GM19193 (cell line): ENCODE data around the gene CBFA2T3.

Experiments used
- POLR2A ChIP-seq: IDR thresholded peaks from 4 replicates; pipeline ENCODE4 v1.6.1; 2011; ENCODE audit not compliant: insufficient read depth, insufficient read length; ENCODE audit errors: extremely low read depth

The CBFA2T3 gene

DNA sequence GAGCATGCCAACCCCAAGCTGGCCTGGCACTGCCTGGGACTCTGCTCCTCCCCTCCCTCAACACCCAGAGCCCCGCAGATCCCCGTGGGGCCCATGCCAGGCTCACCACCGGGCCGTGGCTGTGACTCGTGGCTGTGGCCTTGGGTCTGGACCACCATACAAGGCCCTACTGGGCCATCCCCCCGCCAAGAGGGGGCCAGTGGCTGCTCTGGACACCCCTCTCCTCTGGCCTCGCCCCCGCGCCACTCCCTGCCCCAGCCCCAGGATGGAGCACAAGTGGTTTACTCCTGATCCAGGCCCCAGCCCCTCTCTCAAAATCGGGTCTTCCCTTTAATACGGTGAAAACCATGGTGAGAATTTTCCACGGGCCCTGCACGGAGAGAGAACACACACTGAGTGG lies 113.6 kb downstream of the CBFA2T3 start:
- TF ChIP-seq POLR2A: no peak

DNA sequence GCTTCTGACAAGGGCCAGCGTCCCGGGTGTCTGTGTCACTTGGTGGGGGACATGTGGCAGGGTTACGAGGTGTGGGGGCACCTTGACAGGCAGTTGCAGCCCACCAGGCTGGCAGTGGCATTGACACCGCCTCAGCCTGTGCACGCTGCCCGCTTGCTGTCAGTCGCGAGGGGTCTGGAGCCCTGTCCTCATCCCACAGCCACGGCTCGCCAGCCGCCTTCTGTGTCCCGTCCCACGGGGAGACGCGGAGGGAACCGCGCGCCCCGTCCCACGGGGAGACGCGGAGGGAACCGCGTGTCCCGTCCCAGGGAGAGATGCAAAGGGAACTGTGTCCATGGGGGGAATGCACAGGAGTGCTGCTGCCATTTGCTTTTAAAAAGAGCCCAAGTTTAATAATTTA lies 114.0 kb downstream of the CBFA2T3 start:
- TF ChIP-seq POLR2A: no peak

DNA sequence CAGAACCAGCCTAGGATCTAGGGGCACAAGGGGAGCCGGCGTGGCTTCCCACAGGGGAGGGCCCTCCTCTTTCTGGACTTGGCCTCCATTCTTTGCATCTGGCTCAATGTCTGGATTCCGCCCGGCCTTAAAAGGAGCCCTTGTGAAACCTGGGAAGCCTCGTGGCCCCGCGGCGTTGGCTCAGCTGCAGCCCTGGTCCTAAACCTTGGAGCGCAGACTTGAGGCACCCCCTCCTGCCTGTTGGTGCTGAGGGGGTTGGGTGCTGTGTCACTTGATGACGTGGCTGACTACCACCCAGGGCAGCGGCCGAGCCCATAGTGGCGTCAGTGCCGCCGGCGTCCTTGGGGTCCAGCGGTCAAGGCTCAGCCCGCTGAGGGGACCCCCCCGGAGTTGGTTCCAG lies 115.6 kb downstream of the CBFA2T3 start:
- TF ChIP-seq POLR2A: no peak

DNA sequence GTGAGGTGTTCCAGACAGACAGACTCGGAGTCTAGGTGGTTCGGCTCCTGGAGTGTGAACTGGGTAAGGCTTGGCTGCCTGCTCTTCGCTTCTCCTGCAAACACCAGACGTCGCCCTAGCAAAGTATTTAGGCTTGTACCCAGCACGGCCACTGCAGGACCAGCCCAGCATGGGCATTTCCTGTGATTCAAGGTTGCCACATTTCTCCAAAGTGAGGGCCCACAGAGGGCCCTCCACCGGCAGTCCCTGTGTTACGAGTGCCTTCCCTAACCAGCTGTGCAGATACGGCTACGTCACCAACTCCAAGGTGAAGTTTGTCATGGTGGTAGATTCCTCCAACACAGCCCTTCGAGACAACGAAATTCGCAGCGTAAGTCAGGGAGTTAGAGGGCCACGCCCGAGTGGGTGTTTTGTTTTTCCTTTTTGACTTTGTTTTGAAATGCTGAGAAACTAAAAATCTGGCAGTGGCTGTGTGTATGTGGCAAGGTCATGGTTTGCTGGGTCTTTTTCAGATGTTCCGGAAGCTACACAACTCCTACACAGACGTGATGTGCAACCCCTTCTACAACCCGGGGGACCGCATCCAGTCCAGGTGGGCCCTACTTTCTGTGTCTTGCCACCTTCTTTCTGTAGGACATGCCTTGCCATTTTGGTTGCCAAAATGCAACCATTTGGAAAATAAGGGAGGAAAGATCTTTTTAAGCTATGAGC lies 117.5 kb downstream of the CBFA2T3 start:
- TF ChIP-seq POLR2A: no peak

DNA sequence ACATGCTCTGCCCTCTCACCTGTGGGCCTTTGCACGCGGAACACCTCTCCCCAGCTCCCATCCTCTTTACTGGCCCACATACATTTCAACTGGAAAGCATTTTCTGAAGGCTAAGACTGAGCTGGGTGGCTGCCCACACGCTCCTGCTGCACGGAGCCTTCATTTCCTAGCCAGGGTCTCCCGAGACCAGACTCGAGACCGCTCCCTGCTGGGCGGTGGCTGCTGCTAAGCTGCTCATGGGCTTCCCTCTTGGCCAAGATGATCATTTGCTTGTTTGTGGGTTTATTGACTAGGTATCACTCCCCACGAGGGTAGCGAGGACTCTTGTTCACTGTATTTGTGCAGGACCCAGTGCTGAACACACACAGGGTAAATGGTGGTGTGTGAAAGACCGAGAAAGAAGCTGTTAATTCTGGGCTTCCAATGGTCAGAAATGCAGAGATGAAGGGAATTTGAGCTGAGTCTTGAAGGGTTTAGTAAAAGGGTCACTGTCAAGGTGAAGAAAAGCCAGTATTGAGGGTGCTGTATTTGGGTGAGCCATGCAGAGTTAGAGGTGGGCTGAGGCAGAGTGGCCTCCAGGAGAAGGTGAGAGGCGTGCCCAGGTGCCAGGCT lies 119.2 kb downstream of the CBFA2T3 start:
- no peak for TF ChIP-seq POLR2A

DNA sequence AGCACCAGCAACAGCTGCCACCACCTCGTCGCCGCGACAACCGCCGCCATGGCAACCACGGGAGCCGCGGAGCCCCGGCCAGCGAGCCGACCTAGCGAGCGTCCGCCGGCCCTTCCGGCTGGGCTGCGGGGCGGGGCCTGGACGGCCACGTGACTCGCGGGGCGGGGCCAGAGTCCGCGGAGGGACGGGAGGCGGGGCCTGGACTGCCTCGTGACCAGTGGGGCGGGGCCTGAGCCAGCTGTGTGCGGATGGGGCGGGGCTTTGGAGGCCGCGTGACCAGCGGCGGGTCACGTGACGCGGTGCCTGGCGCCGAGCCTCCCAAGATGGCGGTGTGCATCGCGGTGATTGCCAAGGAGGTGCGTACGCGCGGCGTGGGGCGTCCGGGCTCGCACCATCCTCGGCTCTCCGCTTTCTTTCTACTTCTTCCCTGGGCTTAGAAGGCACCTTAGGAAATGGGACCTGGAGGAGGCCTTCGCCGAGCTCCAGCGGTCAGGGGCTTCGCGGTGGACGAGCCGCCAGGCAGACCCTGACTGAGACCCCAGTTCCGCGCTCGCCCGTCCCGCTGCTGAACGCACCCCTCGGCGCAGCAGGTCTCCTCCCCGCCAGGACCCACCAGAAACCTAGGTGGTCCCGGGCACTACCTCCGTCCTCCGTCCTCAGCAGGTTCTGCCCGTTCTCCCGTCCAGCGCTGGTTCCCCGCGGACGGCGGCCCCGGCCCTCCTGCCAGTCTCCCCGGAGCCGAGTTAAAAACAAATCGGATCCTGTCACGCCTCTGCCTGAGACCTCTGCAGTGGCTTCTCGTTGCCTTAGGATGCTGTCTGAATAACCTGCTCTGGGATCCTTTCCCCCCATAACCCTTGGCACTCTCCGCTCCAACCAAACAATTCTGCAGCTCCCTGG lies 119.9 kb downstream of the CBFA2T3 start, which contains the start of the genes GALNS and TRAPPC2L:
Gene GALNS, minus strand, starts transcription at position 120 of the 900 bp plus-strand sequence. Its CDS starts 70 bp downstream, at position 50.
Gene TRAPPC2L, plus strand, starts transcription at position 300 of the 900 bp plus-strand sequence. Its CDS starts 24 bp downstream, at position 324.
- TF ChIP-seq POLR2A: peak; percentile 85

DNA sequence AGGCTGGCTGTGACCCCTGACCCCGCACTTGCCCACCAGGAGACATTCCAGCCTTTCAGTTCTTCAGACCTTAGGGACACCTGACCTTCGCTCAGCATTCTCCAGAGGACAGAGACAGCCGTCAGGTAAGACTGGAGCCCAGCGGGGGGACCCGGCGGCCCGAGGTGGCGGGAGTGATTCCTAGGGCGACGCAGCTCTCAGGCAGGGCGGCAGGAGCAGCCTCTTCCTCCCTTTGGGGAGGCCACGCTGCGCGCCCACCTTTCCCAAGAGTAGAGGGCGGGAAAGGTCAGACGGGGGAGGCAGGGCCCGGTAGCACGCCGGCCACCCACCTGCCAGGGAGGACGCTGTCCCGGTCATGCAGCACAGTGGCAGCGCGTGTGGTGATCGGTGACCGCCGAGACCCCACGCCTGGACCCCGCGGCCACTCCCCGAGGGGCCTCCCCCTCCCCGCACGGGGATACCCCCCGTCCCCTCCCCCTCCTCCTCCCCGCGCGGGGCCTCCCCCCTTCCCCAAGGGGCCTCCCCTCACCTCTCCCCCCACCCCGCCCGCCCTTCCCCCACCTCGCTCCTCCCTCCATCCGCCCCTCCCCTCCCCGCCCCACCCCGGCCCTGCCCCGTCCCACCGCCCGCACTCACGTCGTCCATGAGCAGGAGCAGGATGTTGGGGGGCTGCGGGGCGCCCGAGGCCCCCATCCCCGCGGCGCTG lies 120.7 kb downstream of the CBFA2T3 start:
- TF ChIP-seq POLR2A: no peak

DNA sequence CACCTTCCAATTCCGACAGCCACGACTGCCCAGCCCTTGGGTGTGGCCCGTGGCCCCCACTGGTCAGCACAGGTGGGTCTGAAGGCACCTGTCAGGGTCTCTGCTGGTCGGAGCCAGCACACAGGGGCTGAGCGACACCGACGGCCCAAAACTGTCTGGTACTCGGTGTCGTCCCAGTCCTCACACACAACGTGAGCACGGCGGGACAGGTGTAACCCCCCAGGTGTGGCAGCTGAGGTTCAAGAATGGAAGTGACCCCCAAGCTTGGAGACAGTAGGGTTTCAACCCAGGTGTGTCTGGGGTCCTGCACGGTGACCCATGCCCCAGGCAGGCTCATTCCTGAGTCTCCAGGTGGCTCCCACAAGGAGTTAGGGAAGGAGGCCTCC lies 121.3 kb downstream of the CBFA2T3 start:
- no peak for TF ChIP-seq POLR2A

DNA sequence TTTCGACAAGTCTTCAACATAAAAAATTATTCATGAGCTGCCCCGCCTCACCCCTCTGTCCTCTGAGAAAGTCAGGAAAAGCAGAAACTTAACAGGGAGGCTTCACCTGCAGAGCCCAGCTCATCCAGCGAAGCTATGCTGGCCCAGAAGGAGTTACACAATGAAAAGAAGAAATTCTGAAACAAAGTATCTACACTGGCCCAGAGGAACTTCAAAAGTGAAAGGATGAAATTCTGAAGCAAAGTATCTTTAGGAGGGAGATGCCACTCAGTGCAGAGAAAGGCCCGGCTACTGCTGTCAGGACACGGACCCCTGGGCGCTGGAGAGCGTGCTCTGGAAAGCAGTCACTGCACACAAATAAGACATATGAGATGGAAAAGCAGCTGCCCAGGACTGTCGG lies 121.8 kb downstream of the CBFA2T3 start:
- TF ChIP-seq POLR2A: no peak

DNA sequence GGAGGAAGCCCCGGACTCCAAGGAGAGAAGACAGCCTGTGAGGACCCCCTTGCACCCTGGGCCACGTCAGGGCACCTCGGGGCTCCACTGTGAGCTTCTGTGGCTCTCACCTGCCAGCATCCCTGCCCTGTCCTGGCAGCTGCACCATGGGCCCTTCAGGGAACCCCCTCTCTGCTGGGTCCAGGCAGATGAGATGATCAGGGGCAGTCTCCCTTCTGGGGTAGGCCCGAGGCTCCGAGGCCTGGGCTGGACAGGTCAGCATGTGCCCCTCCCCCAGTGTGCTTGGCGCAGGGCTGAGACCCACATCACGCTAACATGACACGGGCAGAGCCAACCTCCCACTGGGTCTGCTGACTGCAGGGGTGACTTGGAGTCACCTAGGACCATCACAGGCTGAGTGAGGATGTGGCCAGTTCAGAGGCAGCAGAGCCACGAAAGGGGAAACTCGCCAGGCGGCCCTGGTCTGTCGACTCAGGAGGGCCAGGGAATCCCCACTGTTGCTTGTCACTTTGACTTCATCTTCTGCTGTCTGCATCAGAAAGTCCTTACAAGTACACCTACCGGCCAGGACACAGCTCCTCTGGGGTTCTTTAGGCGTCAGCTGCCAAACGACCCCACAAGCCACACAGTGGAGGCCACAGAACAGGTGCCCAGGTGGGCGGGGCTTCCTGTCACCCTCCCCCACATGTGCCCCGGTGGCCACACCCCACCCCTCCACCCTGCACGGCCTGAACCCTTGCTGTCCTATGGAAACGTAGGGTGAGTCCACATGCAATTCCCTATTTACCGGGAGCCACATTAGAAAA lies 122.5 kb downstream of the CBFA2T3 start:
- TF ChIP-seq POLR2A: no peak

DNA sequence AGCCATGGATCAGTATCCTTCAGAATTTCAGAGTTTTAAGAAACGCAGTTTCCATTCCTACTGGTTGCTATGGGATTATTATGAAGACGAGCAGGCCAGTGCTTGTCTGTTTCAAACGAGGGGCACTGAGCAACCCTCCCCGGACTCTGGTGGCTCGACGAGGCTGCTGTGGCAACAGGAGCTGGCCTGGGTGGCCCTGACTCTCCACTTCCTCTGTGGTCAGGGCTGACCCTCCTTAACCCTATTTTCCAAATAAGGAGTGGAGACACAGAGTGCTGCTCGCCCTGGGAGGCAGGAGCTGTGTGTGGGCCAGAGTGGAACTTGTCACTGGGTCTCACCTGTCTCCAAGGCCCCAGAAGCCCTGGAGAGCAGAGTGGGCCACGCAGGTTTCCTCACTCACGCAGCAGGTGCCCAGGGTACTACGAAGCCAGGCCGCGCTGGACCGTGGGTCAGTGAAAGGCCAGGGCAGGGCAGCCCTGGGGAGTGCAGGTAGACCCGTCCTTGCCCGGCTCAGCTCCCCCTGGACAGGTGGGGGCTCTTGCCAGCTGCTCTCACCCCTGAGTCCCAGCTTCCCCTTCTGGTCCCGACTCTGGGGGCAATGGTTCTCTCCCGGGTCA lies 123.6 kb downstream of the CBFA2T3 start:
- no peak for TF ChIP-seq POLR2A

DNA sequence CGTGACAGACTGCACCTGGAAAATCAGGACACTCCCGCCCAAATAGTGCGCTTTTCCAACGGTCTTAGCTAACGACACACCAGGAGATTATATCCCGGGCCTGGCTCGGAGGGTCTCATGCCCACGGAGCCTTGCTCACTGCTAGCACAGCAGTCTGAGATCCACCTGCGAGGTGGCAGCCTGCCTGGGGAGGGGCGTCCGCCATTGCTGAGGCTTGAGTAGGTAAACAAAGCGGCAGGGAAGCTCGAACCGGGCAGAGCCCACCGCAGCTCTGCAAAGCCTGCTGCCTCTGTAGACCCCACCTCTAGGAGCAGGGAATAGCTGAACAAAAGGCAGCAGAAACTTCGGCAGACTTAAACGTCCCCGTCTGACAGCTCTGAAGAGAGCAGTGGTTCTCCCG lies 125.4 kb downstream of the CBFA2T3 start:
- no peak for TF ChIP-seq POLR2A

DNA sequence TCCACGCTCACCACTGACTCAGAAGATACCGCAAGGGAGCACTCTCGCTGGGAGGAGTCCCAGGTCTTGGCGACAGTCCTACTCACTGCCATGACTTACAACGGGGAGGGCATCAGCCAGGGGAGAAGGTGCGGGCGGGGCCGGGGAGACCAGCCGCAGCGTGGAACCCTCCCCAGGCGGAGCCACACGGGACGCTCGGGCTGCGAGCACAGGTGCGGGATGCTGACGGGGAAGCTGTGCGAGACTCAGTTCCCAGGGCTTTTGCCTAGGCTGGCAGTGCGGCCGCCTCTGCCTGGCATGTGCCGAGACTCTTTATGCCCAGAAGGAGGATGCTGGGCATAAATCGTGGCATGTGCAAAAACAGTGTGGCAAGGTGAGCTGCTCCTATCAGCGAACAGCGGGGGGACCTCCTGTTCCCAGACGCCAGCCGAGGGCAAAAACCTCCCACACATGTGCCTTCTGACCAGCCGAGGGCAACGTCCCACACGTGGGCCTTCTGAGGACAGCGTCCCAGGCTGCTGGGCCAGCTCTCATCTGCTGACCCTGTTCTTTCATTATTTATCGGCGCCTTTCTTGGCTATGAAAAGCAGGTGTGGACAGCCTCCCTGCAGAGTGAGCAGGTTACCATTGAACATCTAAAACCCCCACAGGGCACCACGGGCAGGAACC lies 126.3 kb downstream of the CBFA2T3 start:
- no peak for TF ChIP-seq POLR2A
